Suprapubic skin (tissue), 4 donors: ENCODE measurements around the gene MBD3L2. TPM values are rescaled to one million over a fixed set of nuclear protein-coding genes. Genes with fewer than 3 reads are reported as not detected.

ENCODE experiments used
- DNase-seq, 2 donors: peaks; one replicate each; pipeline ENCODE4 v3.0.0-alpha.2; 2019; ENCODE audit warnings: low spot score in 2 of 2
- H3K27ac ChIP-seq: fragments of 200-600 bp; sonication (generic); one replicate; pipeline ENCODE4 v1.5.1; 2019
- H3K27me3 ChIP-seq: fragments of 200-600 bp; sonication (generic); one replicate; pipeline ENCODE4 v1.5.1; 2019
- H3K36me3 ChIP-seq: fragments of 200-600 bp; sonication (generic); one replicate; pipeline ENCODE4 v1.5.1; 2019
- H3K4me1 ChIP-seq: fragments of 200-600 bp; sonication (generic); one replicate; pipeline ENCODE4 v1.5.1; 2019
- H3K4me3 ChIP-seq: fragments of 200-600 bp; sonication (generic); one replicate; pipeline ENCODE4 v1.5.1; 2019; ENCODE audit warnings: mild to moderate bottlenecking
- H3K9me3 ChIP-seq: fragments of 200-600 bp; sonication (generic); one replicate; pipeline ENCODE4 v1.5.1; 2019
- EP300 ChIP-seq: sonication (generic); formaldehyde crosslinking; IDR thresholded peaks from one replicate; pipeline ENCODE4 v1.6.1; 2017; ENCODE audit warnings: antibody characterized with exemption
- POLR2A ChIP-seq, 2 donors: fragments of 450-650 bp; IDR thresholded peaks; one replicate each; pipeline ENCODE4 v1.6.1; 2017; ENCODE audit warnings: antibody characterized with exemption in 2 of 2, mild to moderate bottlenecking in 2 of 2, moderate library complexity in 2 of 2
- POLR2AphosphoS5 ChIP-seq, 3 donors: sonication (generic); formaldehyde crosslinking; IDR thresholded peaks; one replicate each; pipeline ENCODE4 v1.6.1; 2017; ENCODE audit warnings: antibody characterized with exemption in 3 of 3
- WGBS: methylation state at CpG from one replicate; pipeline ENCODE4 v1.1.5; 2018; 5-methylcytosine and 5-hydroxymethylcytosine counted together
- total RNA-seq, 4 donors: library from RNA; depleted of rRNA; stranded (reverse); fragments of >200 nt; gene quantifications; one replicate each; pipeline ENCODE4 v1.1.0, GENCODE V29; 2016
- TF ChIP-seq, protein P1 (sequence below), 2 donors: fragments of 200-600 bp in 1 of 2; fragments of 450-650 bp in 1 of 2; sonication (generic) in 1 of 2; IDR thresholded peaks; one replicate each; pipeline ENCODE4 v1.5.1; 2016 to 2019; ENCODE audit warnings: antibody characterized with exemption in 2 of 2, mild to moderate bottlenecking in 1 of 2, moderate library complexity in 1 of 2

The MBD3L2 gene
- total RNA-seq, 4 donors from 2014 or later: not detected

DNA sequence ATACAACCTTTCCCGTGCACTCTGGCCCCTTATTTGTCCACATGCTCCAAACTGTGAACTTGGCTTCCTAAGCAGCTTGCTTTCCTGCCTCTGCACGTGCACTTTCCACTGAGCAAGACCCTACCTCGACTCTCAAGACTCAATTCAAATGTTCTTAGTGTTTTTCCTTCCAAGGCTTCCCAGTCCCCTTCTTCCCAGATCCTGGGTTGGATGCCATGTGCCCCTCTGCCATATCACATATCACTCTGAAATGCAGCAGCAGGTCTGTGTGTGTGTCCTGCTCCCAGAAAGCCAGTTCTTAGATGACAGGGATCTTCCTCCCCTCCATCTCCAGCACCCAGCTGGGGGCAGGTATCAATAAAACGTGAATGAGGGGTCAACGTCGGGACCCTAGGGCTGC lies 23.4 kb downstream of the MBD3L2 start:
- Histone ChIP-seq H3K9me3 (peaks cover 14% of the 10 kb centered on the region), H3K27me3 (no peaks in the 10 kb centered on the region), H3K27ac (no peak overlapping the region), H3K36me3 (peaks cover 62% of the 10 kb centered on the region), H3K4me3 (no peak overlapping the region), H3K4me1 (peaks cover 9% of the 10 kb centered on the region)
- 94% methylated on average over 6 of the region's 6 CpGs for WGBS
- DNase-seq: no peak
- TF ChIP-seq, protein P1, sequence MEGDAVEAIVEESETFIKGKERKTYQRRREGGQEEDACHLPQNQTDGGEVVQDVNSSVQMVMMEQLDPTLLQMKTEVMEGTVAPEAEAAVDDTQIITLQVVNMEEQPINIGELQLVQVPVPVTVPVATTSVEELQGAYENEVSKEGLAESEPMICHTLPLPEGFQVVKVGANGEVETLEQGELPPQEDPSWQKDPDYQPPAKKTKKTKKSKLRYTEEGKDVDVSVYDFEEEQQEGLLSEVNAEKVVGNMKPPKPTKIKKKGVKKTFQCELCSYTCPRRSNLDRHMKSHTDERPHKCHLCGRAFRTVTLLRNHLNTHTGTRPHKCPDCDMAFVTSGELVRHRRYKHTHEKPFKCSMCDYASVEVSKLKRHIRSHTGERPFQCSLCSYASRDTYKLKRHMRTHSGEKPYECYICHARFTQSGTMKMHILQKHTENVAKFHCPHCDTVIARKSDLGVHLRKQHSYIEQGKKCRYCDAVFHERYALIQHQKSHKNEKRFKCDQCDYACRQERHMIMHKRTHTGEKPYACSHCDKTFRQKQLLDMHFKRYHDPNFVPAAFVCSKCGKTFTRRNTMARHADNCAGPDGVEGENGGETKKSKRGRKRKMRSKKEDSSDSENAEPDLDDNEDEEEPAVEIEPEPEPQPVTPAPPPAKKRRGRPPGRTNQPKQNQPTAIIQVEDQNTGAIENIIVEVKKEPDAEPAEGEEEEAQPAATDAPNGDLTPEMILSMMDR (IDR thresholded peaks at IDR 0.05): no peak
- no peak for TF ChIP-seq POLR2AphosphoS5 (IDR thresholded peaks at IDR 0.05)
- no peak for TF ChIP-seq POLR2A (IDR thresholded peaks at IDR 0.05)
- no peak for TF ChIP-seq EP300

- TF ChIP-seq, protein P1 (IDR thresholded peaks at IDR 0.05): no peak
- H3K4me1 ChIP-seq: peaks cover 9% of the 10 kb centered on the region
- 94% methylated on average over 29 of the region's 29 CpGs for WGBS
- H3K36me3 ChIP-seq: peaks cover 85% of the 10 kb centered on the region
- H3K27me3 ChIP-seq: no peaks in the 10 kb centered on the region
- H3K4me3 ChIP-seq: no peak overlapping the region
- H3K9me3 ChIP-seq: peaks cover 32% of the 10 kb centered on the region
- no peak for DNase-seq
- H3K27ac ChIP-seq: no peak overlapping the region
Measured at GRCh38 chr19:7074705-7075282, 25.7 kb downstream of the MBD3L2 start.

GRCh38 chr19:7076151-7076550 lies 27.0 kb downstream of the MBD3L2 start:
- no peaks in the 10 kb centered on the region for H3K27me3 ChIP-seq
- 95% methylated on average over 6 of the region's 6 CpGs for WGBS
- TF ChIP-seq, protein P1 (IDR thresholded peaks at IDR 0.05): no peak
- TF ChIP-seq POLR2AphosphoS5 (IDR thresholded peaks at IDR 0.05) (no peak), EP300 (no peak), POLR2A (IDR thresholded peaks at IDR 0.05) (no peak)
- H3K36me3 ChIP-seq: peaks cover 97% of the 10 kb centered on the region
- no peaks in the 10 kb centered on the region for H3K4me1 ChIP-seq
- peaks cover 45% of the 10 kb centered on the region for H3K9me3 ChIP-seq
- no peak for DNase-seq
- no peak overlapping the region for H3K27ac ChIP-seq
- H3K4me3 ChIP-seq: no peak overlapping the region

- H3K27ac ChIP-seq: no peak overlapping the region
- no peak for DNase-seq
- H3K4me1 ChIP-seq: no peaks in the 10 kb centered on the region
- peaks cover 62% of the 10 kb centered on the region for H3K9me3 ChIP-seq
- no peak for TF ChIP-seq POLR2A (IDR thresholded peaks at IDR 0.05)
- TF ChIP-seq POLR2AphosphoS5 (IDR thresholded peaks at IDR 0.05): no peak
- no peak for TF ChIP-seq EP300
- TF ChIP-seq, protein P1 (IDR thresholded peaks at IDR 0.05): no peak
- no peak overlapping the region for H3K4me3 ChIP-seq
- peaks cover 100% of the 10 kb centered on the region for H3K36me3 ChIP-seq
- H3K27me3 ChIP-seq: no peaks in the 10 kb centered on the region
- WGBS: 96% methylated on average over 2 of the region's 2 CpGs
Measured at GRCh38 chr19:7078008-7078407, 28.9 kb downstream of the MBD3L2 start.

DNA sequence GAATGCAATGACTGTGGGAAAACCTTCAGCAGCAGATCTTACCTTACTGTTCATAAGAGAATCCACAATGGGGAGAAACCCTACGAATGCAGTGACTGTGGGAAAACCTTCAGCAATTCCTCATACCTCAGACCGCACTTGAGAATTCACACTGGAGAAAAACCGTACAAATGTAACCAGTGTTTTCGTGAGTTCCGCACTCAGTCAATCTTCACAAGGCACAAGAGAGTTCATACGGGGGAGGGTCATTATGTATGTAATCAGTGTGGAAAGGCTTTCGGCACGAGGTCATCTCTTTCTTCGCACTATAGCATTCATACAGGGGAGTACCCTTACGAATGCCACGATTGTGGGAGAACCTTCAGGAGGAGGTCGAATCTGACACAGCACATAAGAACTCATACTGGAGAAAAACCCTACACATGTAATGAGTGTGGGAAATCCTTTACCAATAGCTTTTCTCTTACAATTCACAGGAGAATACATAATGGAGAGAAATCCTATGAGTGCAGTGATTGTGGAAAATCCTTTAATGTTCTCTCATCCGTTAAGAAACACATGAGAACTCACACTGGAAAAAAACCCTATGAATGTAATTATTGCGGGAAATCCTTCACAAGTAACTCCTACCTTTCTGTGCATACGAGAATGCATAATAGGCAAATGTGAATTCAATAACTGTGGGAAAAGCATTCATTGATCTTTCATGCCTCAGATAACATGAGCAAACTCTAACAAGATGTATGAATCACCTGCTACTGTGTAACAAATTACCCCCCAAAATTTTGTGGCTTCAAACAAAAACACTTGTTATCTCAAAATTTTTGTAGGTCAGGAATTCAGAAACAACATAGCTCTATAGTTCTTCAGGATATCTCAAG lies 34.2 kb downstream of the MBD3L2 start:
- no peak overlapping the region for H3K4me3 ChIP-seq

More for the DNA sequence above, 34.2 kb downstream of the MBD3L2 start:
- no peak overlapping the region for H3K27ac ChIP-seq
- TF ChIP-seq, protein P1 (IDR thresholded peaks at IDR 0.05): no peak
- TF ChIP-seq POLR2A (IDR thresholded peaks at IDR 0.05) (no peak), EP300 (no peak), POLR2AphosphoS5 (IDR thresholded peaks at IDR 0.05) (no peak)
- DNase-seq: no peak
- no peaks in the 10 kb centered on the region for H3K4me1 ChIP-seq
- H3K9me3 ChIP-seq: peaks cover 85% of the 10 kb centered on the region
- no peaks in the 10 kb centered on the region for H3K27me3 ChIP-seq
- H3K36me3 ChIP-seq: peaks cover 69% of the 10 kb centered on the region
- WGBS: 98% methylated on average over 15 of the region's 15 CpGs
